ENCODE measurements around the gene LRRC1. TPM values are rescaled to one million over a fixed set of nuclear protein-coding genes. Genes with fewer than 3 reads are reported as not detected.

The LRRC1 gene
- total and polyA plus RNA-seq, 2 experiments from 2014 or later, result 9.1 to 11.4 TPM

DNA sequence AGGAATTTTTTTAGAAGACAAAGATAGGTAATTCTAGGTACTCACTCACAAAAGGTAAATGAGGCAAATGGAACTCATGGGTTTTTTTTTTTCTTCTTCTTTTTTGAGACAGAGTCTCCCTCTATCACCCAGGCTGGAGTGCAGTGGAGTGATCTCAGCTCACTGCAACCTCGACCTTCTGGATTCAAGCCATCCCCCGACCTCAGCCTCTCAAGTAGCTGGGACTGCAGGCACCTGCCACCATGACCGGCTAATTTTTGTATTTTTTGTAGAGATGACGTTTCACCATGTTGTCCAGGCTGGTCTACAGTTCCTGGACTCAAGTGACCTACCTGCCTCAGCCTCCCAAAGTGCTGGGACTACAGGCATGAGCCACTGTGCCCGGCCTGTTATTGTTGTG, 126.1 kb downstream of the LRRC1 start:
- Histone ChIP-seq H3K36me3 (no peaks in the 10 kb centered on the region), H3K4me3 (no peak overlapping the region), H3K27me3 (no peaks in the 10 kb centered on the region), H3K27ac (no peak overlapping the region), H3K4me1 (ENCODE audit: low read depth) (no peaks in the 10 kb centered on the region), H3K9me3 (ENCODE audit: low read depth) (no peaks in the 10 kb centered on the region)
- DNase-seq (ENCODE audit: low read depth in 1 of 2, low spot score in 1 of 2), result no peak
- TF ChIP-seq, protein P1, sequence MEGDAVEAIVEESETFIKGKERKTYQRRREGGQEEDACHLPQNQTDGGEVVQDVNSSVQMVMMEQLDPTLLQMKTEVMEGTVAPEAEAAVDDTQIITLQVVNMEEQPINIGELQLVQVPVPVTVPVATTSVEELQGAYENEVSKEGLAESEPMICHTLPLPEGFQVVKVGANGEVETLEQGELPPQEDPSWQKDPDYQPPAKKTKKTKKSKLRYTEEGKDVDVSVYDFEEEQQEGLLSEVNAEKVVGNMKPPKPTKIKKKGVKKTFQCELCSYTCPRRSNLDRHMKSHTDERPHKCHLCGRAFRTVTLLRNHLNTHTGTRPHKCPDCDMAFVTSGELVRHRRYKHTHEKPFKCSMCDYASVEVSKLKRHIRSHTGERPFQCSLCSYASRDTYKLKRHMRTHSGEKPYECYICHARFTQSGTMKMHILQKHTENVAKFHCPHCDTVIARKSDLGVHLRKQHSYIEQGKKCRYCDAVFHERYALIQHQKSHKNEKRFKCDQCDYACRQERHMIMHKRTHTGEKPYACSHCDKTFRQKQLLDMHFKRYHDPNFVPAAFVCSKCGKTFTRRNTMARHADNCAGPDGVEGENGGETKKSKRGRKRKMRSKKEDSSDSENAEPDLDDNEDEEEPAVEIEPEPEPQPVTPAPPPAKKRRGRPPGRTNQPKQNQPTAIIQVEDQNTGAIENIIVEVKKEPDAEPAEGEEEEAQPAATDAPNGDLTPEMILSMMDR (IDR thresholded peaks at IDR 0.05; ENCODE audit: low read depth, low read length), result no peak

DNA sequence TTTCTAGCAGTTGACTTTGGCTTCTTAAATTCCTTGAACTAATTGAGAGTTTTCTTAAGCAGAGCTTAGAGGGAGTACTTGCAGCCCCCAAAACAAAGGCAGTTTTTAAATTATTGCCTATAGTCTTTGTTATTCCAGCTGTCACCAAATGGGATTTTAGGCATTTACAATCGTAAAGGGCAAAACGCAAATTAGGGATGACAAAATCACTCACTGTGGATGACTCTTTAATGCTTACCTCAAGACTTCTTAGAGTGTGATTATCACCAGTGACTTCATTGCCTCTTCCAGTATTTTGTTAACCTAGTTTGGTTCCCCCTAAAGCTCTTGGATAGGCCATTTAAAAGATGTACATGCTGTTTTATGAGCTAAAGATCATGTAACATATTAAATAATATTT, 126.8 kb downstream of the LRRC1 start:
- Histone ChIP-seq H3K27ac (no peak overlapping the region), H3K4me3 (no peak overlapping the region), H3K27me3 (no peaks in the 10 kb centered on the region), H3K9me3 (ENCODE audit: low read depth) (no peaks in the 10 kb centered on the region), H3K36me3 (no peaks in the 10 kb centered on the region), H3K4me1 (ENCODE audit: low read depth) (no peaks in the 10 kb centered on the region)
- TF ChIP-seq, protein P1 (IDR thresholded peaks at IDR 0.05; ENCODE audit: low read depth, low read length), result no peak
- DNase-seq (ENCODE audit: low read depth in 1 of 2, low spot score in 1 of 2), result no peak

DNA sequence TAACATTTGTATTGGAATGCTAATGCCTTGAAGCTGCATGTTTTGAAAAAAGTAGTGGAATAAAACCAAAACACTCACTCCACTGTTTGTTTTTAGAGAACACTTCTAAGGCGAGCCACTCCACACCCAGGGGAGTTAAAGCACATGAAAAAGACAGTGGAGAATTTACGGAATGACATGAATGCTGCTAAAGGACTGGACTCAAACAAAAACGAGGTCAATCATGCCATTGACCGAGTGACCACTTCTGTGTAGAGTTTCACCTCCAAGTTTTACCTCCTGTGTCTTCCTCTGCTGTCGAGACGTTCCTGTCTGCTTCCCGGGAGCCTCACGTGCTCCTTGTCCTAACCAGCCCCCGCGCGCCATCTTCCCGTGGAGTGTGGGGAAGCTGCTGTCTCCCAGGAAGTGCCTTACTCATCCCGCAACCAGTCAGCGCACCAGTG, 127.8 kb downstream of the LRRC1 start:
- no peaks in the 10 kb centered on the region for H3K36me3 ChIP-seq
- TF ChIP-seq, protein P1 (IDR thresholded peaks at IDR 0.05; ENCODE audit: low read depth, low read length), result no peak
- peaks cover 4% of the 10 kb centered on the region for H3K4me1 ChIP-seq (ENCODE audit: low read depth)
- DNase-seq (ENCODE audit: low read depth in 1 of 2, low spot score in 1 of 2), result no peak
- no peaks in the 10 kb centered on the region for H3K9me3 ChIP-seq (ENCODE audit: low read depth)
- H3K4me3 ChIP-seq, result no peak overlapping the region
- H3K27me3 ChIP-seq, result no peaks in the 10 kb centered on the region
- no peak overlapping the region for H3K27ac ChIP-seq

DNA sequence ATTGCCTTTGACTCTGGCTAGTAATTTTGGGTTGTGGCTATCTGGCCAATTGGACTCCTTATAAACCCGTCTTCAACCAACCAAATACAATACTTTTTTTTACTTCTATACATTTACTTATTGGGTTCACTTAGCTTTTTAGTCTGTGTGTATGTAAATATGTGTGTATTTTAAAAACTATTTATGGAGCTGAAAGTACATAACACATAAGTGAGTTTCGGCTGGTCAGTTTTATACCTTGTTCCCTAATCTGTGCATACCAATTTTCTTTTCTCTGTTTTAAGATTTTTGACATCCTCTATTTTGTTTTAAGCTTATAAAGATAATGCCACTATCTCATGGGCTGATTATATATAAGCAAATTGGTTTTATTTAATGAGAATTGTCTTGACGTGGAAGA, 129.5 kb downstream of the LRRC1 start:
- TF ChIP-seq, protein P1 (IDR thresholded peaks at IDR 0.05; ENCODE audit: low read depth, low read length), result no peak
- no peak for DNase-seq (ENCODE audit: low read depth in 1 of 2, low spot score in 1 of 2)
- no peaks in the 10 kb centered on the region for H3K27me3 ChIP-seq
- H3K9me3 ChIP-seq (ENCODE audit: low read depth), result no peaks in the 10 kb centered on the region
- no peak overlapping the region for H3K27ac ChIP-seq
- no peaks in the 10 kb centered on the region for H3K36me3 ChIP-seq
- no peak overlapping the region for H3K4me3 ChIP-seq
- H3K4me1 ChIP-seq (ENCODE audit: low read depth), result peaks cover 4% of the 10 kb centered on the region

DNA sequence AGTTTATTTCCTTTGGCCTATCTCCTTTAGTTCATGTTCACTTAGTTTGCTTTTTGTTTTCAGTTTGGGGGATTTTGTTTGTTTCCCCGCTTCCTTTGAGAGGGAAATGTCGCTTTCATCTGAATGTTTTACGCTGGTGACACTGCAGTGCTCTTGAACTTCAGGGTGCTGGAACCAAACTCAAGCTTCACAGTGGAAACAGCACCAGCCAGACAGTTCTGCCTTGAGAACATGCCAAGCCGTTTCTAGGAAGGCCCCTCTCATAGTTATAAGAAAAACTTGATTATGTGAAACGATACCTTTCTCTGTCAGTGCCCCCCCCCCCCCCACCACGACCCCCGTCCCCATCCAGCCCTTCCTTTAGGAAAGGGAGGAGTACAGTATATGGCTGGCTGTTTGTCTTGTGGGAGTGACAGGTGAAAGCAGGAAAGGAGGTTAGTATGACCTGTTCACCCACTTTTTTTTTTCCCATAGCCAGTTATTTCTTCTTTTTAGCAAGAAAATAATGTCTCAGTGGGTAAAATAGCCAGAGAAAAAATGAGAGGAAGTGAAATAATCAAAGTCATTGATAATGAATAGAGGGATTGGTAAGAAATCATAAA, 130.1 kb downstream of the LRRC1 start:
- no peaks in the 10 kb centered on the region for H3K36me3 ChIP-seq
- H3K4me1 ChIP-seq (ENCODE audit: low read depth), result peaks cover 4% of the 10 kb centered on the region
- DNase-seq (ENCODE audit: low read depth in 1 of 2, low spot score in 1 of 2), result no peak
- TF ChIP-seq, protein P1 (IDR thresholded peaks at IDR 0.05; ENCODE audit: low read depth, low read length), result no peak
- no peak overlapping the region for H3K4me3 ChIP-seq
- H3K9me3 ChIP-seq (ENCODE audit: low read depth), result no peaks in the 10 kb centered on the region
- no peaks in the 10 kb centered on the region for H3K27me3 ChIP-seq
- no peak overlapping the region for H3K27ac ChIP-seq

Measured in cardiac muscle cell (in vitro differentiated cells and primary cell).